K562 (cell line): ENCODE data around the gene TPCN1. TPM values are rescaled to one million over a fixed set of nuclear protein-coding genes. Genes with fewer than 3 reads are reported as not detected.

ENCODE experiments used
- ATAC-seq: fragments of 200-7000 bp; cut with Tn5 transposase; 3 replicates; pipeline ENCODE4 v1.9.1; 2020; ENCODE audit warnings: moderate library complexity
- BruUV-seq: library from RNA; stranded (reverse); fragments of 400-500 nt; replicated peaks from 2 replicates; lab custom pipeline; 2021; lab: Mats Ljungman, UMichigan
- CTCF ChIA-PET: fragments of 300-600 bp; formaldehyde crosslinking; extraction: SDS; loops from one replicate; lab custom pipeline; 2021; ENCODE audit warnings: low intra/inter-chr PET ratio; lab: Yijun Ruan, JAX
- POLR2A ChIA-PET: fragments of 300-600, 350-650 bp; sonication (Branson Sonifier 250); formaldehyde crosslinking; extraction: SDS; loops from one replicate; lab custom pipeline; 2021; ENCODE audit warnings: antibody characterized with exemption, inconsistent platforms; lab: Yijun Ruan, JAX
- DNase-seq, 4 experiments: peaks; one replicate each; pipeline versions ENCODE4 v3.0.0 to v3.0.0-alpha.2; 2011 to 2018; ENCODE audit warnings: low spot score in 3 of 4, mixed read lengths in 3 of 4; ENCODE audit errors: extremely low read depth in 1 of 4
- FAIRE-seq: peaks from 2 replicates; lab custom pipeline; 2011; peaks lifted over from hg19 to GRCh38; lab: Jason Lieb, UNC
- H2AFZ ChIP-seq: 2 replicates; pipeline ENCODE4 v1.6.0; 2011; ENCODE audit warnings: low read depth, low read length, control low read depth, inconsistent platforms
- H3K27ac ChIP-seq: fragments of 200-600 bp; 3 replicates; pipeline ENCODE4 v1.8.0; 2011; ENCODE audit warnings: low read depth, mild to moderate bottlenecking, control low read depth, inconsistent platforms, low read length, moderate library complexity, mixed read lengths; ENCODE audit errors: extremely low read depth
- H3K27me3 ChIP-seq, 2 experiments: fragments of 300-600 bp in 1 of 2; 2 replicates in 1 of 2; 3 replicates in 1 of 2; pipeline versions ENCODE4 v1.6.0 to v1.8.0; 2011; ENCODE audit warnings: inconsistent platforms in 2 of 2, low read length in 2 of 2, mild to moderate bottlenecking in 1 of 2, mixed read lengths in 1 of 2, moderate library complexity in 1 of 2; ENCODE audit not compliant: control insufficient read depth in 2 of 2, insufficient read depth in 2 of 2
- H3K36me3 ChIP-seq: fragments of 300-600 bp; 3 replicates; pipeline ENCODE4 v1.8.0; 2011; ENCODE audit warnings: mild to moderate bottlenecking, low read length, inconsistent platforms; ENCODE audit not compliant: control insufficient read depth, insufficient read depth
- H3K4me1 ChIP-seq, 2 experiments: fragments of 200-600 bp in 1 of 2; replicated peaks in 1 of 2; 2 replicates in 1 of 2; 3 replicates in 1 of 2; pipeline versions ENCODE4 v1.5.1 to v1.8.0; 2011; ENCODE audit warnings: inconsistent platforms in 2 of 2, low read length in 2 of 2, mild to moderate bottlenecking in 1 of 2, mixed read lengths in 1 of 2, moderate library complexity in 1 of 2; ENCODE audit not compliant: control insufficient read depth in 2 of 2, insufficient read depth in 2 of 2
- H3K4me2 ChIP-seq: 2 replicates; pipeline ENCODE4 v1.6.1; 2011; ENCODE audit warnings: low read length, control low read depth, inconsistent platforms, mixed read lengths; ENCODE audit not compliant: insufficient read depth
- H3K4me3 ChIP-seq: fragments of 200-600 bp; sonication (generic), shearing (Covaris generic); 2 replicates; pipeline ENCODE4 v1.5.1; 2016; ENCODE audit warnings: control low read depth, inconsistent platforms
- H3K79me2 ChIP-seq: fragments of 200-600 bp; 3 replicates; pipeline ENCODE4 v1.8.0; 2011; ENCODE audit warnings: low read length, inconsistent platforms; ENCODE audit not compliant: control insufficient read depth, insufficient read depth
- H3K9ac ChIP-seq, 2 experiments: 2 replicates each; pipeline versions ENCODE4 v1.6.0 to v1.6.1; 2011; ENCODE audit warnings: low read depth in 2 of 2, low read length in 2 of 2, control low read depth in 1 of 2, inconsistent platforms in 1 of 2, mild to moderate bottlenecking in 1 of 2, mixed read lengths in 1 of 2; ENCODE audit not compliant: insufficient read depth in 1 of 2
- H3K9me1 ChIP-seq: one replicate; pipeline ENCODE4 v1.6.0; 2011; ENCODE audit warnings: inconsistent platforms, mild to moderate bottlenecking, low read length, moderate library complexity; ENCODE audit not compliant: control insufficient read depth, insufficient read depth
- H3K9me3 ChIP-seq: replicated peaks from 2 replicates; pipeline ENCODE4 v1.5.1; 2011; ENCODE audit warnings: low read depth, low read length, inconsistent platforms; ENCODE audit not compliant: control insufficient read depth, insufficient read depth
- H4K20me1 ChIP-seq: replicated peaks from 2 replicates; pipeline ENCODE4 v1.6.1; 2011; ENCODE audit warnings: low read length, inconsistent platforms, mixed read lengths; ENCODE audit not compliant: control insufficient read depth, insufficient read depth
- CHD1 ChIP-seq: fragments of 200-600 bp; sonication (generic); IDR thresholded peaks from one replicate; pipeline ENCODE4 v1.6.1; 2012; ENCODE audit warnings: mild to moderate bottlenecking, moderate library complexity, low read length, inconsistent platforms
- CXXC5 ChIP-seq: fragments of 250-450 bp; sonication (Bioruptor Pico); IDR thresholded peaks from 2 replicates; pipeline ENCODE4 v1.8.0; 2022; ENCODE audit warnings: inconsistent platforms, mild to moderate bottlenecking, moderate library complexity
- ETS2 ChIP-seq: IDR thresholded peaks from 2 replicates; pipeline ENCODE4 v1.6.1; 2016; ENCODE audit warnings: borderline replicate concordance, missing genetic modification characterization, mild to moderate bottlenecking, moderate library complexity, missing compliant biosample characterization; ENCODE audit not compliant: poor library complexity, severe bottlenecking
- ETV5 ChIP-seq: sonication (generic); formaldehyde crosslinking; IDR thresholded peaks from 2 replicates; pipeline ENCODE4 v1.4.0; 2020; ENCODE audit warnings: low read depth, mild to moderate bottlenecking, missing genetic modification reagents
- ETV6 ChIP-seq, 3 experiments: fragments of 150-350 bp in 1 of 3; sonication (generic) in 1 of 3; formaldehyde crosslinking in 1 of 3; IDR thresholded peaks; 2 replicates each; pipeline versions ENCODE4 v1.6.1 to v1.8.0; 2014 to 2022; ENCODE audit warnings: borderline replicate concordance in 2 of 3, low read depth in 2 of 3, antibody characterized with exemption in 1 of 3, low read length in 1 of 3, mild to moderate bottlenecking in 1 of 3, missing genetic modification reagents in 1 of 3
- HSF4 ChIP-seq: fragments of 250-450 bp; sonication (Bioruptor Pico); IDR thresholded peaks from 2 replicates; pipeline ENCODE4 v2.1.2; 2022; ENCODE audit warnings: mild to moderate bottlenecking, moderate library complexity, borderline replicate concordance
- KDM5B ChIP-seq: fragments of 200-600 bp; sonication (generic); IDR thresholded peaks from 2 replicates; pipeline ENCODE4 v1.6.1; 2012; ENCODE audit warnings: low read depth, mild to moderate bottlenecking, moderate library complexity, low read length, control low read depth, inconsistent platforms; ENCODE audit not compliant: insufficient replicate concordance
- KLF1 ChIP-seq: fragments of 450-650 bp; IDR thresholded peaks from 2 replicates; pipeline ENCODE4 v1.6.1; 2016; ENCODE audit warnings: missing genetic modification characterization, missing compliant biosample characterization
- NFIX ChIP-seq: fragments of 250-450 bp; sonication (Bioruptor Pico); IDR thresholded peaks from 2 replicates; pipeline ENCODE4 v1.4.0; 2020; ENCODE audit warnings: low read depth, mild to moderate bottlenecking, moderate library complexity
- SAP30 ChIP-seq: fragments of 200-600 bp; sonication (generic); IDR thresholded peaks from 2 replicates; pipeline ENCODE4 v1.6.1; 2012; ENCODE audit warnings: borderline replicate concordance, low read depth, mild to moderate bottlenecking, moderate library complexity, low read length, control low read depth, inconsistent platforms; ENCODE audit not compliant: insufficient read depth, poor library complexity, severe bottlenecking
- SIN3B ChIP-seq: fragments of 450-650 bp; IDR thresholded peaks from 2 replicates; pipeline ENCODE4 v1.6.1; 2017; ENCODE audit warnings: low read depth, mild to moderate bottlenecking, moderate library complexity
- TEAD2 ChIP-seq: fragments of 450-650 bp; IDR thresholded peaks from 2 replicates; pipeline ENCODE4 v1.6.1; 2016; ENCODE audit warnings: missing genetic modification characterization, control low read depth, missing compliant biosample characterization
- ZBTB1 ChIP-seq: sonication (generic); formaldehyde crosslinking; IDR thresholded peaks from 2 replicates; pipeline ENCODE4 v1.8.1; 2023; ENCODE audit warnings: missing genetic modification reagents, low read depth, mild to moderate bottlenecking, borderline replicate concordance
- ZNF41 ChIP-seq: fragments of 250-450 bp; sonication (Bioruptor Pico); conservative IDR thresholded peaks from 2 replicates; pipeline ENCODE4 v1.4.0; 2020; ENCODE audit warnings: mild to moderate bottlenecking
- ZNF431 ChIP-seq: sonication (generic); formaldehyde crosslinking; IDR thresholded peaks from 2 replicates; pipeline ENCODE4 v1.8.0; 2022; ENCODE audit warnings: mild to moderate bottlenecking, missing genetic modification reagents
- WGBS: fragments of 100-300 bp; shearing (Covaris generic); methylation state at CpG from one replicate; pipeline ENCODE4 v1.1.6; 2016; ENCODE audit warnings: low coverage, mixed read lengths; ENCODE audit not compliant: insufficient coverage; ENCODE audit errors: missing lambda C conversion rate; 5-methylcytosine and 5-hydroxymethylcytosine counted together
- in situ Hi-C: fragments of 300-500 bp; cut with MboI; formaldehyde crosslinking; loops from 4 replicates; pipeline ENCODE4 v1.15.0; 2018; ENCODE audit warnings: inconsistent platforms, mixed read lengths
- intact Hi-C: fragments of 100-400 bp; cut with micrococcal nuclease; formaldehyde crosslinking; loops from 2 replicates; pipeline ENCODE4 v1.14.2; 2022
- polyA plus RNA-seq, 8 experiments: library from polyadenylated mRNA; depleted of rRNA in 4 of 8; stranded (reverse) in 5 of 8; unstranded in 3 of 8; fragments of >200 nt; fragmentation: Nextera tagmentation in 2 of 8; fragmentation: Illumina TruSeq in 1 of 8; extraction: Ambion mirVana in 2 of 8; extraction: Trizol in 1 of 8; gene quantifications; 2 replicates each; pipeline versions ENCODE4 v1.2.1 to v1.2.3, GENCODE V29; 2011 to 2014; ENCODE audit warnings: inconsistent platforms in 1 of 8, missing spikeins in 1 of 8
- total RNA-seq, 7 experiments: library from RNA; depleted of rRNA in 6 of 7; stranded (reverse); fragments of >200 nt in 6 of 7; fragmentation: Illumina TruSeq in 2 of 7; extraction: Trizol in 2 of 7; gene quantifications; 2 replicates each; pipeline versions ENCODE4 v1.2.1 to v1.2.3, GENCODE V29; 2011 to 2021; ENCODE audit warnings: low replicate concordance in 1 of 7
- TF ChIP-seq, protein P1 (sequence below): fragments of 250-450 bp; sonication (Bioruptor Pico); IDR thresholded peaks from 2 replicates; pipeline ENCODE4 v1.8.0; 2021; ENCODE audit warnings: moderate library complexity, mild to moderate bottlenecking, inconsistent platforms
- TF ChIP-seq, protein P2 (sequence below): sonication (generic); formaldehyde crosslinking; IDR thresholded peaks from 2 replicates; pipeline ENCODE4 v1.8.0; 2022; ENCODE audit warnings: mild to moderate bottlenecking, missing genetic modification reagents, borderline replicate concordance

Gene TPCN1
- total and polyA plus RNA-seq, 9 of the 15 experiments (the other 6 are each of a cell fraction or from before 2014, with no cell fraction given), result 0.80 to 23.8 (median 7.4) TPM

DNA sequence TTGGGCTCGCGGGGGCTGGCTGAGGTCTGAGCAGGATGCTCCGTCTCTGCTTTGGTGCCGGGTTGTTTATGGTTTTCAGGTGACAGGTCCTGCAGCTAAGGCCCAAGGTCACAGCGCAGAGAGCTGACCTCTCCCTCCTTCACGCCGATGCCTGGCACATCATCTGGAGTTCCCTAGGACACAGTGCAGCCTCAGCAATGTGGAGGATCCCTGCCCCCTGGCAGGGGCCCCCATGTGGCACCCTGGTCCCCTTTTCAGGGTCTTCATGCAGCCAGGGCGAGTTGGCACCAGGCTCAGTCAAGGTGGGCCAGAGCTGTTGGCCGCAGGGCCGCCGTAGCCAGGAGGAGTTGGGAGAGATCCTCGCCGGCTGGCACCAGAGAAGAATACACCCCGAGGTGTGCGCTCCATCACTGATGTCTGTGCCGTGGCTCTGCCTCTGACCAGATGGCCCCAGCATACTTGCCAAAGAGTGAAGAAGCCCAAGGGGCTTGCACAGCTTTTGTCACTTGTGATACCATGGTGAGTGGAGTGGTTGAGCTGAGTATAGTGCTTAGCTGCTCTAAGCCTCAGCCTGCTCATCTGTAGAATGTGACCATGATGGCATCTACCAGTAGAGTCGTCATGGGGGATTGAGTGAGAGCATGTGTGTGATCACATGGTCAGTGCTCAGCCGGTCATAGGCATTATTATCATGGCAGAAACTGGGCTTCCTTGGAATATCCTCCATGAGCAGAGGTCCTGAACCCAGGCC lies 11.0 kb downstream of the TPCN1 start:
- H3K4me1 ChIP-seq, result peaks cover 44 to 58% of the 10 kb centered on the region in 2 experiments
- FAIRE-seq, result no peak
- BruUV-seq, result no TSS peak
- POLR2A ChIA-PET, result interaction anchor here (0.5 to 3.3 kb wide), 2 partner anchors 10 to 36 kb away, joined by 4 to 30 read pairs; partner anchors contain the start of gene TPCN1
- peak overlapping the region; percentile 84 for H3K27ac ChIP-seq
- H3K79me2 ChIP-seq, result no peaks in the 10 kb centered on the region
- H3K27me3 ChIP-seq, result no peaks in the 10 kb centered on the region; a peak in 1 of 5 replicates
- intact Hi-C loops, result no loop called here
- H3K4me3 ChIP-seq, result no peak overlapping the region
- DNase-seq, result no peak
- no peak for ATAC-seq
- H3K9me3 ChIP-seq, result peaks cover 9% of the 10 kb centered on the region
- H3K4me2 ChIP-seq, result peak overlapping the region; percentile 23; the same call in 1 of the 2 replicates
- peak overlapping the region; percentile 50 to 82 for H3K9ac ChIP-seq
- peaks cover 56% of the 10 kb centered on the region; the same call in 2 of the 3 replicates for H3K36me3 ChIP-seq
- in situ Hi-C loops, result no loop called here
- CTCF ChIA-PET, result no interaction called here
- H4K20me1 ChIP-seq, result no peaks in the 10 kb centered on the region
- H3K9me1 ChIP-seq, result peaks cover 5% of the 10 kb centered on the region
- 77% methylated on average over 16 of the region's 18 CpGs for WGBS
- no peak overlapping the region for H2AFZ ChIP-seq
- TF ChIP-seq HSF4 (CRISPR knock-in tag) (no peak), CHD1 (no peak), TEAD2 (no peak), ZNF431 (CRISPR knock-in tag) (no peak), ZNF41 (CRISPR knock-in tag) (no peak), SIN3B (no peak), ETS2 (tag) (no peak), KLF1 (tag) (no peak), CXXC5 (CRISPR knock-in tag) (no peak), NFIX (CRISPR knock-in tag) (no peak), KDM5B (no peak), SAP30 (no peak), ZBTB1 (CRISPR knock-in tag) (no peak), ETV5 (CRISPR knock-in tag) (0 out of 2 replicates have a peak, but pooled peaks have one; percentile 7), ETV6 (IDR thresholded peaks at IDR 0.05; ENCODE audit: borderline replicate concordance in 1 of 2, low read depth in 2 of 2, low read length in 1 of 2) (no peak), ETV6 (CRISPR knock-in tag; IDR thresholded peaks at IDR 0.05; ENCODE audit: borderline replicate concordance) (no peak)
- TF ChIP-seq, protein P1, sequence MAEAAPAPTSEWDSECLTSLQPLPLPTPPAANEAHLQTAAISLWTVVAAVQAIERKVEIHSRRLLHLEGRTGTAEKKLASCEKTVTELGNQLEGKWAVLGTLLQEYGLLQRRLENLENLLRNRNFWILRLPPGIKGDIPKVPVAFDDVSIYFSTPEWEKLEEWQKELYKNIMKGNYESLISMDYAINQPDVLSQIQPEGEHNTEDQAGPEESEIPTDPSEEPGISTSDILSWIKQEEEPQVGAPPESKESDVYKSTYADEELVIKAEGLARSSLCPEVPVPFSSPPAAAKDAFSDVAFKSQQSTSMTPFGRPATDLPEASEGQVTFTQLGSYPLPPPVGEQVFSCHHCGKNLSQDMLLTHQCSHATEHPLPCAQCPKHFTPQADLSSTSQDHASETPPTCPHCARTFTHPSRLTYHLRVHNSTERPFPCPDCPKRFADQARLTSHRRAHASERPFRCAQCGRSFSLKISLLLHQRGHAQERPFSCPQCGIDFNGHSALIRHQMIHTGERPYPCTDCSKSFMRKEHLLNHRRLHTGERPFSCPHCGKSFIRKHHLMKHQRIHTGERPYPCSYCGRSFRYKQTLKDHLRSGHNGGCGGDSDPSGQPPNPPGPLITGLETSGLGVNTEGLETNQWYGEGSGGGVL, result no peak
- TF ChIP-seq, protein P2, sequence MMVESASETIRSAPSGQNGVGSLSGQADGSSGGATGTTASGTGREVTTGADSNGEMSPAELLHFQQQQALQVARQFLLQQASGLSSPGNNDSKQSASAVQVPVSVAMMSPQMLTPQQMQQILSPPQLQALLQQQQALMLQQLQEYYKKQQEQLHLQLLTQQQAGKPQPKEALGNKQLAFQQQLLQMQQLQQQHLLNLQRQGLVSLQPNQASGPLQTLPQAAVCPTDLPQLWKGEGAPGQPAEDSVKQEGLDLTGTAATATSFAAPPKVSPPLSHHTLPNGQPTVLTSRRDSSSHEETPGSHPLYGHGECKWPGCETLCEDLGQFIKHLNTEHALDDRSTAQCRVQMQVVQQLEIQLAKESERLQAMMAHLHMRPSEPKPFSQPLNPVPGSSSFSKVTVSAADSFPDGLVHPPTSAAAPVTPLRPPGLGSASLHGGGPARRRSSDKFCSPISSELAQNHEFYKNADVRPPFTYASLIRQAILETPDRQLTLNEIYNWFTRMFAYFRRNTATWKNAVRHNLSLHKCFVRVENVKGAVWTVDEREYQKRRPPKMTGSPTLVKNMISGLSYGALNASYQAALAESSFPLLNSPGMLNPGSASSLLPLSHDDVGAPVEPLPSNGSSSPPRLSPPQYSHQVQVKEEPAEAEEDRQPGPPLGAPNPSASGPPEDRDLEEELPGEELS, result no peak
